Measurements from ENCODE around the gene SLC2A10. TPM values are rescaled to one million over a fixed set of nuclear protein-coding genes. Genes with fewer than 3 reads are reported as not detected.

The SLC2A10 gene
- total and polyA plus RNA-seq, 2 experiments from 2014 or later, result 4.9 to 14.6 TPM

DNA sequence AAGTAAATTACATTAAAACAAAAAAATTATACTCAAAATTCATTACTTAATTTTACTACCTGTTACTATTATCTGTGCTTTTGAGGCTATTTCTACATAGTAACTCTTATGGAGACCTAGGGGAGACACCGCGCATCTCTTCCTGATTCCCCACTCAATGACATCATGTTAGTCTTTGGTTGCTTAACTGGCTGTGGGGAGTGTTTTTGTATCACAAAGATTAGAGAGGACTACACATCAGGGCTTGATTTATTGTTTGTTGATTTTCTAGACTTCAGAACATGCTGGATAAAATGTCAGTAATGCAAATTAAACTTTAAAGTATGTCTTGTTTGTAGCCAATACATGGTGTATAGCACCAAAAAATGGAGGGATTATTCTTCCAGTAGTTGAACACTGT lies 26.0 kb downstream of the SLC2A10 start (continued):
- TF ChIP-seq CTCF (conservative IDR thresholded peaks at IDR 0.05; ENCODE audit: low read depth in 2 of 2), result no peak
- TF ChIP-seq, protein P1, sequence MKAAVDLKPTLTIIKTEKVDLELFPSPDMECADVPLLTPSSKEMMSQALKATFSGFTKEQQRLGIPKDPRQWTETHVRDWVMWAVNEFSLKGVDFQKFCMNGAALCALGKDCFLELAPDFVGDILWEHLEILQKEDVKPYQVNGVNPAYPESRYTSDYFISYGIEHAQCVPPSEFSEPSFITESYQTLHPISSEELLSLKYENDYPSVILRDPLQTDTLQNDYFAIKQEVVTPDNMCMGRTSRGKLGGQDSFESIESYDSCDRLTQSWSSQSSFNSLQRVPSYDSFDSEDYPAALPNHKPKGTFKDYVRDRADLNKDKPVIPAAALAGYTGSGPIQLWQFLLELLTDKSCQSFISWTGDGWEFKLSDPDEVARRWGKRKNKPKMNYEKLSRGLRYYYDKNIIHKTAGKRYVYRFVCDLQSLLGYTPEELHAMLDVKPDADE (IDR thresholded peaks at IDR 0.05), result no peak
- no peak for TF ChIP-seq REST (IDR thresholded peaks at IDR 0.05; ENCODE audit: unreplicated experiment)
- TF ChIP-seq POLR2AphosphoS5 (IDR thresholded peaks at IDR 0.05; ENCODE audit: low read depth), result no peak
- no peak for TF ChIP-seq ZNF331 (CRISPR knock-in tag; IDR thresholded peaks at IDR 0.05; ENCODE audit: low read depth)

DNA sequence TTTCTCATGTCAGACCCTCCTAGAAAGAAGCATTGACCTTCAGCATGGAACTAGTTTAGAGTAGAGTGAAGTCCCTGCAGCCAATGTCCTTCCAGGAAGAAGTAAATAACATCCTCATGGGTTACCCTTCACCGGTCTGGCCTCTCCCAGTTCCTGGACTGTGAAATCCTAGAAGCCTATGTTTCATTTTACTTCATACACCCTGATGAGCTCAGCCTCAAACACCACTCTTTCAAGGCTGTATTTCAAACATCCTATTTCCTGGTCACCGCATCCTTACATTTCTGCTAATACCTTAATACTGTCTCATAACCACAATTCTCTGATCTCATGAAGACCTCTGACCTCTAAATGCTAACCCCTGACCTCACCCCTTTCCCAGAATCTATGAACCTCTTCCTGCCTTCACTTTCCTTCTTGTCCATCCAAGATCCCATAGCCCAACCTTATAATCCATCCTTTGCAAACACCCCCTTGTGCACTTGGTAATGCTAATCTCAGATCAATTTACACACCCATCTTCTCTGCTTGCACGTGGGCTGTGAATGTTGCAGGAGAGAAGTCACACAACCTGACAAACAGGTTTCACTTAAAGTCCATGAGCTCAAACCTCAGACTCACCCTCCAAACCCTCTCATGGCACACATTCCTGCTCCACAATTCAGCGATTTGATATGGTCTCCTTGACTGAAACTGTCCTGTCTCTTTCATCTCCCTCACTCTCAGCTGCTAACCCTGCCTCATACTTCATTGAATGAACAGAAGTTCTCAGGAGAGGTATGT lies 30.2 kb downstream of the SLC2A10 start:
- H3K27ac ChIP-seq (ENCODE audit: low read depth), result no peak overlapping the region
- TF ChIP-seq ZNF462 (CRISPR knock-in tag; IDR thresholded peaks at IDR 0.05) (no peak), REST (IDR thresholded peaks at IDR 0.05; ENCODE audit: unreplicated experiment) (no peak)

More for the DNA sequence above, 30.2 kb downstream of the SLC2A10 start:
- DNase-seq (ENCODE audit: low spot score), result no peak
- Mint-ChIP-seq H3K36me3 (ENCODE audit: low read depth) (no peaks in the 10 kb centered on the region), H3K9me3 (no peaks in the 10 kb centered on the region; the same call in 1 of the 3 replicates), H3K4me1 (peaks cover 9% of the 10 kb centered on the region; the same call in 2 of the 3 replicates), H3K27me3 (ENCODE audit: insufficient read depth, low read depth, poor library complexity) (no peaks in the 10 kb centered on the region), H3K4me3 (no peak overlapping the region), H3K27ac (no peak overlapping the region)
- no peaks in the 10 kb centered on the region for H3K9me2 ChIP-seq (ENCODE audit: insufficient read depth)
- no peaks in the 10 kb centered on the region for H3K79me2 ChIP-seq (replicated peaks; ENCODE audit: insufficient read depth)
- no peaks in the 10 kb centered on the region for H3K36me3 ChIP-seq (ENCODE audit: insufficient read depth)
- H3K4me2 ChIP-seq, result no peak overlapping the region
- no peak overlapping the region for H3K4me3 ChIP-seq
- H3F3A ChIP-seq (replicated peaks; ENCODE audit: low read depth), result no peaks in the 10 kb centered on the region
- H3K27me3 ChIP-seq (ENCODE audit: insufficient read depth), result no peaks in the 10 kb centered on the region
- no peaks in the 10 kb centered on the region for H3K4me1 ChIP-seq (ENCODE audit: insufficient read depth)
- H2AFZ ChIP-seq, result no peak overlapping the region
- no peak for ATAC-seq
- no peaks in the 10 kb centered on the region for H4K20me1 ChIP-seq (replicated peaks; ENCODE audit: insufficient read depth)

Measured in GM23338 (cell line).